Measurements from ENCODE around the gene RFESD.
"Not testable (repeated sequence)": the region's sequence is repeated elsewhere in the genome, so short reads cannot be mapped to it uniquely, and the experiment has no call there.

The RFESD gene

GRCh38 chr5:95664204-95664786 lies 17.7 kb downstream of the RFESD start:
- DNase-seq (ENCODE audit: low spot score), result peak; percentile 8

GRCh38 chr5:95667061-95667618 lies 20.6 kb downstream of the RFESD start:
- no peak for DNase-seq (ENCODE audit: low spot score)

- no peak for DNase-seq (ENCODE audit: low spot score)
Measured at GRCh38 chr5:95667678-95668077, 21.1 kb downstream of the RFESD start.

GRCh38 chr5:95668216-95668615 lies 21.6 kb downstream of the RFESD start:
- no peak for DNase-seq (ENCODE audit: low spot score)

- no peak for DNase-seq (ENCODE audit: low spot score)
Measured at GRCh38 chr5:95668728-95669127, 22.2 kb downstream of the RFESD start.

- no peak for DNase-seq (ENCODE audit: low spot score)
Measured at GRCh38 chr5:95669540-95669939, 23.0 kb downstream of the RFESD start.

- DNase-seq (ENCODE audit: low spot score), result no peak
Measured at GRCh38 chr5:95669985-95670384, 23.4 kb downstream of the RFESD start.

- DNase-seq (ENCODE audit: low spot score), result no peak
Measured at GRCh38 chr5:95670568-95670967, 24.0 kb downstream of the RFESD start.

- DNase-seq (ENCODE audit: low spot score), result no peak
Measured at GRCh38 chr5:95671826-95672225, 25.2 kb downstream of the RFESD start.

- no peak for DNase-seq (ENCODE audit: low spot score)
Measured at GRCh38 chr5:95672641-95673040, 26.1 kb downstream of the RFESD start.

GRCh38 chr5:95673081-95673480 lies 26.5 kb downstream of the RFESD start:
- no peak for DNase-seq (ENCODE audit: low spot score)

- peak; percentile 8 for DNase-seq (ENCODE audit: low spot score)
Measured at GRCh38 chr5:95682891-95683290, 36.3 kb downstream of the RFESD start, which contains the start of gene SPATA9. TSS of gene SPATA9 (minus strand) at chr5:95682991. CDS start at chr5:95682854, 137 bp downstream.

GRCh38 chr5:95684361-95684760 lies 37.8 kb downstream of the RFESD start:
- DNase-seq (ENCODE audit: low spot score), result peak; percentile 46

GRCh38 chr5:95686651-95687050 lies 40.1 kb downstream of the RFESD start:
- DNase-seq (ENCODE audit: low spot score), result no peak

- no peak for DNase-seq (ENCODE audit: low spot score)
Measured at GRCh38 chr5:95689680-95690079, 43.1 kb downstream of the RFESD start.

GRCh38 chr5:95690333-95690732 lies 43.8 kb downstream of the RFESD start:
- no peak for DNase-seq (ENCODE audit: low spot score)

- DNase-seq (ENCODE audit: low spot score), result no peak
Measured at GRCh38 chr5:95697781-95698681, 51.5 kb downstream of the RFESD start.

GRCh38 chr5:95699337-95699736 lies 52.8 kb downstream of the RFESD start:
- DNase-seq (ENCODE audit: low spot score), result no peak

- DNase-seq (ENCODE audit: low spot score), result no peak
Measured at GRCh38 chr5:95701074-95701473, 54.5 kb downstream of the RFESD start.

GRCh38 chr5:95704150-95704549 lies 57.6 kb downstream of the RFESD start:
- no peak for DNase-seq (ENCODE audit: low spot score)

- DNase-seq (ENCODE audit: low spot score), result not testable (repeated sequence)
Measured at GRCh38 chr5:95706196-95706595, 59.6 kb downstream of the RFESD start.

GRCh38 chr5:95707055-95707454 lies 60.5 kb downstream of the RFESD start:
- no peak for DNase-seq (ENCODE audit: low spot score)
